GM21515 (cell line): ENCODE measurements around the gene ATP8B1.
"Not testable (repeated sequence)": the region's sequence is repeated elsewhere in the genome, so short reads cannot be mapped to it uniquely, and the experiment has no call there.

Experiments used
- ATAC-seq: cut with Tn5 transposase; IDR thresholded peaks from one replicate; pipeline ENCODE4 v1.9.1; 2021; ENCODE audit not compliant: unreplicated experiment

The ATP8B1 gene

GRCh38 chr18:57733861-57734260 is 69.3 kb downstream of the ATP8B1 start:
- ATAC-seq: no peak

DNA sequence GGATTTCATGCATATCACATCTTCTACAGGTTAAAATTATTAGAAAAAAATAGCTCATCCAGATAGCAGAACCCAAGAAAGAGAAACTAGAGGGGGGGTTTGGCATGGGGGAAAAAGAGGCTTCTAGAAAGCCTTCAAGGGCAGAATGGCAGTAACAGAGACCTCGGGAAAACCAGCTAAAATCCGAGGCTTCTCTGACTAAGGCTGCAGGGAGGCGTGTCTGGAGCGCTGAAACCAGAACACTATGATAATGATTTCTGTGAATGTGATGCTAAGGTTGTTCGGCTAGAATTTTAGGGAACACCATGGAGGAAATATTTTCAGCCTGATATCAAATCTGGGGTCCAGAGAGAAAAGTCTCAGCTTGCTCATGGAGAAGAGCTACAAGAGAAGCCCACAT is 73.0 kb downstream of the ATP8B1 start:
- no peak for ATAC-seq

DNA sequence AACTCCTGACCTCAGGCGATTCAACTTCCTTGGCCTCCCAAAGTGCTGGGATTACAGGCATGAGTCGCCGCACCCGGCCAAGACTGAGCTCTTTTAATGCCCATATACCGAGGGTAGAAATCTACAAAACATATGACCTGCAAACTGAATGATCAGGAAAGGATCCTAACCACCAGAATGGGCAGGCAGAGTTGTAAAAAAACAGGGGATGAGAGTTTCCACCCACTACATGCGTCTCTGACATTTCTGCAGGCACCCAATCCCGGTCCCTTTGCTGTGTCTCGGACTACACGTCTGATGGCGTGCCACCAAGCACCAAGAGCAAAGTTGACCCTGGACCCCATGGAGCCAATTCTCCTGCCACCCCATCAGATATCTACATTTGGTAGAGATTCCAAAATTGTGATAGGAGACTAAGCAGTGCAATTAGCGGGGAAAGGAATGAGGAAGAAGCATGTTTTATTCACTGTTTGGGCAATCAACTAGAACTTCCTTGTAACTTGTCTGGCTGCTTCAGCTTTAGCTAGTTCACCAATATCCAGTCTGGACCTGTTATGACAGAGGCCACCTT is 74.1 kb downstream of the ATP8B1 start:
- ATAC-seq: no peak

GRCh38 chr18:57727952-57728807 is 74.9 kb downstream of the ATP8B1 start:
- no peak for ATAC-seq

- ATAC-seq: not testable (repeated sequence)
Measured at GRCh38 chr18:57719211-57719935, 83.7 kb downstream of the ATP8B1 start.

GRCh38 chr18:57716549-57716948 is 86.6 kb downstream of the ATP8B1 start:
- ATAC-seq: no peak

DNA sequence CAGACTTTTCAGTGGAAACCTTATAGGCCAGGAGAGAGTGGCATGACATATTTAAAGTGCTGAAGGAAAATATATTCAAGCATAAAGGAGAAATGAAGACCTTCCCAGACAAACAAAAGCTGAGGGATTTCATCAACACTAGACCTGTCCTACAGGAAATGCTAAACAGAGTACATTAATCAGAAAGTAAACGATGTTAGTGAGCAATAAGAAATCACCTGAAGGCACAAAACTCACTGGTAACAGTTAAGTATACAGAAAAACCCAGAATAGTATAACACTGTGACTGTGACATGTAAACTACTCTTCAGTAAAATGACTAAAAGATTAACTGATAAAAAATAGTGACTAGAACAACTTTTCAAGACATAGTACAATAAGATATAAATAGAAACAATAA is 87.4 kb downstream of the ATP8B1 start:
- no peak for ATAC-seq

GRCh38 chr18:57715073-57715472 is 88.0 kb downstream of the ATP8B1 start:
- no peak for ATAC-seq

GRCh38 chr18:57710226-57710625 is 92.9 kb downstream of the ATP8B1 start:
- ATAC-seq: no peak

DNA sequence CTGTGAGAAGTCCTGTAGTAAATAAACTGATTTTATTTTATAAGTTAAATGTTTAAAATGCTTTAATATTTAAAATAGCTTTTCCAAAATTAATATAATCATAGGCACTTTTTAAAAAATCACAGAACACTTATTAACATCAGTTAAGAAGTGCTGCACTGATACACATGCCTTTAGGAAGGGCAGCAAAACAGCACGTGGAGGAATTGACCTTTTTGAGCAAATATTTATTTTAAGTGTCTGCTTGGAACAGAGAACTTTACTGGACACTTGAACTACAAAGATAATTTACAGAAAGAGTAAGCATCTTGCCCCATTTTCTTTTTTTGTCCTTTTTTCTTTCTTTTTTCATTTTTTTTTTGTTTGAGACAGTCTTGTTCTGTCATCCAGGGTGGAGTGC is 93.8 kb downstream of the ATP8B1 start:
- no peak for ATAC-seq

- no peak for ATAC-seq
Measured at GRCh38 chr18:57708288-57708687, 94.8 kb downstream of the ATP8B1 start.

GRCh38 chr18:57705832-57706595 is 97.1 kb downstream of the ATP8B1 start:
- ATAC-seq: no peak

DNA sequence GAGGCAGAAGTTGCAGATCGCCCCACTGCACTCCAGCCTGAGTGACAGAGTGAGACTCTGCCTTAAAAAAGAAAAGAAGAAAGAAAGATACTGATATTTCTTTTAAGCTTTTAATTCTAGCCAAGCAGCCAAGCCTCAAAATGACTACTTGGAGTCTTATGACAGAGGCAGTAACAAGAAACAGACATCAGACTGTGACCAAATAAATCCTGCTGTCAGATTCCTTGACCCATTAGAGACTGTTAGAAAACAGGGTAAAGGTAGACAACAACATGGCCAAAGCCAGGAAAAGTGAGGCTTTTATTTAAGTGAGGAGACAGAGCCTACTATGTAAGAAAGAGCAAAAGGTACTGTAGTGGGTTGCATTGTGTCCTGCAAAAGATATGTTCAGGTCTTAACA is 98.1 kb downstream of the ATP8B1 start:
- ATAC-seq: no peak

- ATAC-seq: no peak
Measured at GRCh38 chr18:57698571-57699276, 104.4 kb downstream of the ATP8B1 start.

GRCh38 chr18:57697426-57697825 is 105.7 kb downstream of the ATP8B1 start:
- ATAC-seq: no peak

DNA sequence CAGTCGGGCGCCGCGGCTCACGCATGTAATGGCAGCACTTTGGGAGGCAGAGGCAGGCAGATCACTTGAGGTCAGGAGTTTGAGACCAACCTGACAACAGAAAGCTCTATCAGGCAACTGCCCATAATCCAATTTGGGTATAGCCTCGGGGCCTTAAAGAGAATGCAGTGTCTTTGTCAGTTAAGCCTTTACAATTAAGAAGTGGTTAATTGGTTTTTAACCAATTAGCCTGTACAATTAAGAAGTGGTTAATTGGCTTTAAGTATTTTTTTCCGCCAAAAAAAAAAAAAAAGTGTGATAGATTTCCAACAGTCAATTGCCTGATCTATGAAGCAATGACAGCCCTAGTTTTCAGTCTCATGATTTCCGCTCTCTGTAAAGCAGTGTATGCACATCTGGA is 106.8 kb downstream of the ATP8B1 start:
- ATAC-seq: no peak

DNA sequence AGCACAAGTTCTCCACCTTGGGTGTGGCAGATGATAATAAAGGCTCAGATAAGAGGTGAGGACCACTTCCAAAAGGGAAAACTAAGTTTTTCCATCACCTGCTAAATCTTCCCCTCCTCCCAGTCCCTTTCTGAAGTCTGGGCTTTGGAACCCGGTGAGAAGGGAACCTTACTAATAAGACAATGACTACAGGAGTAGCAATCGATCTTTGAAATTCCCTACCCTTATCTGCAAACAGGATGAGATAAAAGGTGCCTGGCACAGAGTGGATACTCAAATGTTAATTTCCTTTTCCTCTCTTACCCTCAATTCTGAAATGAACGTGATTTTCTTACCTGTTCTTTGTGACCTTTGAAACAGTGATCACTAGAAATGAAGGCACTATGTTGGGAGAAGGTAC is 111.8 kb downstream of the ATP8B1 start:
- no peak for ATAC-seq

- no peak for ATAC-seq
Measured at GRCh38 chr18:57687970-57688369, 115.1 kb downstream of the ATP8B1 start.

DNA sequence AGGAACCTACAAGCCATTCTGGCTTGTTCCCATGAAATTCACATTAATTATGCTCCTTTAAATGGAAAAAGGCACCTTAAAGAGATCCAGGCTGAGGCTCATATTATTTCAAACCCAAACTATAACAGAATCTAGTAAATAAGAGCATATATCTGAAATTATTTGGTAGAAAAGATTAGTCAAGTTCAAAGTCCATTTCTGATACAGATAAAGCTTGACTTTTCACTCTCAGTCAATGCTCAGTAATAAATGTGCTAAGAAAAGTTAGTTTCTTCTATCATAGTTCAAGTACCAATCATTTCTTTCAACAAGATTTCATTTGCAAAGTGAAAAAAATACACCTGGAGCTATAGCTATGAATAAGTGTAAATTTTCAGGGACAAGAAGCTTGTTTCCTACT is 119.6 kb downstream of the ATP8B1 start:
- no peak for ATAC-seq
